ENCODE measurements around the gene COMMD1.
"Not testable (repeated sequence)": the region's sequence is repeated elsewhere in the genome, so short reads cannot be mapped to it uniquely, and the experiment has no call there.

Gene COMMD1

DNA sequence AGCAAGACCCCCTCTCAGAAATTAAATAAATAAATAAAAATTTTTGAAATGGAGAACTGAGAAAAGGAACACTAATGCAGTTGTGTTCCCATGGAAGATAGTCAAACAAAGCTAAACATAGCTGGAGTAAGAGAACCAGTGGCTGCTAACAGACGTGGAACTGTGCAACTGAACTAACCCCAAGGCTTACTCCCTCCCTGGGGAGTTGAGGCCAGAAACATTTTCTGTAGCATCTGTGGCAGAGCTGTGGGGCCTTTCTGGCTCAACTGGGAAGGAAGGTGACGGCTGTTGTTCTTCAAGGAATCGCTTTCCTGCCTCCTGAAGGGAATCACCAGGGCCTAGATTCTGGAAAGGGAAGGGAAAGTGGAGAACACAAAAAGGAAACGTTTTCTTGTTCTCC is 236.6 kb downstream of the COMMD1 start:
- no peak overlapping the region for H3K4me3 ChIP-seq (ENCODE audit: low read depth, low read length)
- no peak for TF ChIP-seq CTCF (IDR thresholded peaks at IDR 0.05; ENCODE audit: borderline replicate concordance, insufficient read depth, low read depth, low read length)

DNA sequence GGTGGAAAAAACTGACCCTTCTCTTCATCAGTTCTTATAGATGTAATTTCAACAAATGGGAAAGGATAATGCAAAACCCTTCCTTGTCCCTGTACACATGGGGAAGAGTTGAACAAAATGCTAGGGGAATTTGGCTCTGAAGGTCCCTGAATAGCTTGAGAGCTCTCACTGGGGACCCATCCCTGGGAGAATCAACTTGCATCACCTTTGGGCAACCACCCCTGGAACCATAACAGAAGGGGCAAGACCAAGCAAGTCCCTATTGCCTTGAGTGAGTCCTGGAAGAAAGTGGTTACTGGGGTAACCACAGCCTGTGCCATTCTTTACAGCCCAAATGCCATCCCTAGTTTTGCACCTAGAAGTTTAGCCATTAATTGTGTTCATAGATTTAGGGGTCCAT is 238.2 kb downstream of the COMMD1 start:
- TF ChIP-seq CTCF (IDR thresholded peaks at IDR 0.05; ENCODE audit: borderline replicate concordance, insufficient read depth, low read depth, low read length), result no peak
- H3K4me3 ChIP-seq (ENCODE audit: low read depth, low read length), result no peak overlapping the region

DNA sequence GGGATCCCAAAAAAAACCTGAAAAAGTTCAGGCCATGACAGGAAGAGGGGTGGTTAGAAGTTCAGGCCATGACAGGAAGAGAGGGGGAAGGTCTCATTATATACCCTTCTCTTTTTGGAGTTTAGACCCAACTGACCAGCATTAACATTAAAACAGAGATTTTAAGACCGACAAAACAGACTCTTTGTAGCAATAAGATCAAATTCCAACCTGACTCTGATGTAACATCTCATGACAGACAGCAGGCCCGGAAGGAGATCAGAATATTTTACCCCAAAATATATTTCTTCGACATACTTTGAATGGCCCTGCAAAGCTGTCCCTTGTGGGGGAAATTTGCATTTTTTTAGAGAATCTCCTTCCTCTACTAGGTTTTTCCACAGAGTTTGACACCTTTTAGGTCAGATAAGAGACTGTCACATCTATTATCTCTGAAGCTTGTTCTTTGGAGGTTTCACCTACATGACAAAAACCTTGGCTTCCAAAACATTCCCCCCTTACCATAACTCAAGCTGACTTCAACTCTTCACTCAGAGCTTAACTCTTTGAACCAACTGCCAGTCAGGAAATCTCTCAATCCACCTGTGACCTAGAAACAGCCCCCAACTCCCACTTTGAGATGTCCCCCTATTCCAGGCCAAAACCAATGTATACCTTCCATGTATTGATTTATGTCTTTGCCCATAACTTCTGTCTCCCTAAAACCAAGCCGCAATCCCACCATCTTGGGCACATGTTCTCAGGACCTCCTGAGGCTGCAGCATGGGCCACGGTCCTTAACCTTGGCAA is 239.4 kb downstream of the COMMD1 start:
- H3K4me3 ChIP-seq (ENCODE audit: low read depth, low read length), result no peak overlapping the region
- TF ChIP-seq CTCF (IDR thresholded peaks at IDR 0.05; ENCODE audit: borderline replicate concordance, insufficient read depth, low read depth, low read length), result no peak

DNA sequence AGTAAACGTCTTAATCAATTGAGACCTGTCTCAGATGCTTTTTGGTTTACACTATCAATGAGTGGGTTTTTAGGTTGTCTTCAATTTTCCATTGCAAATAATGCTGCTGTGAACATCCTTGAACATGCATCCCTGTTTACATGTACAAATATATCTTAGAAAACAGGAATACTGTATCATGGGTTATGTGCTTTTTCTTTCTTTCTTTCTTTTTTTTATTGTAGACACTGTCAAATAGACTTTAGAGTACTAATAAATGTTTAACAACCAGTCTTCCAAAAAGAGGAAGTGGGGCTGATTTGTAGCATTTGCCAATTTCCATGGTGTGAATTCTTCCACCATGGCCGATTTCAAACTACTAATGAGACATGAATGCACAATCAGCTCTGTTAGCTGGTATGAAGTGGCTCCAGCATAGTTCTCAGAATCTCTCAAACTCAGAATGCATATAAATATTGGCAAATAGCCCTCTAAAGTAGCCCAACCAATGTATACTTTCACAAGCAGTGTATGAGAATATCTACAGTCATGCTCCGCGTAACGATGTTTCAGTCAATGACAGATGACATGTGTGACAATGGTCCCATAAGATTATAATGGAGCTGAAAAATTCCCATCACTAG is 240.1 kb downstream of the COMMD1 start:
- no peak overlapping the region for H3K4me3 ChIP-seq (ENCODE audit: low read depth, low read length)
- no peak for TF ChIP-seq CTCF (IDR thresholded peaks at IDR 0.05; ENCODE audit: borderline replicate concordance, insufficient read depth, low read depth, low read length)

DNA sequence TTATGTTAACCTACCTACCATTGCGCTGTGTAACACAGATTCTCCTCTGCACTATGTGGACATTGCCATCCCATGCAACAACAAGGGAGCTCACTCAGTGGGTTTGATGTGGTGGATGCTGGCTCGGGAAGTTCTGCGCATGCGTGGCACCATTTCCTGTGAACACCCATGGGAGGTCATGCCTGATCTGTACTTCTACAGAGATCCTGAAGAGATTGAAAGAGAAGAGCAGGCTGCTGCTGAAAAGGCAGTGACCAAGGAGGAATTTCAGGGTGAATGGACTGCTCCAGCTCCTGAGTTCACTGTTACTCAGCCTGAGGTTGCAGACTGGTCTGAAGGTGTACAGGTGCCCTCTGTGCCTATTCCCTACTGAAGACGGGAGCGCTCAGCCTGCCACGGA is 241.3 kb downstream of the COMMD1 start:
- not testable (repeated sequence) for H3K4me3 ChIP-seq (ENCODE audit: low read depth, low read length)

DNA sequence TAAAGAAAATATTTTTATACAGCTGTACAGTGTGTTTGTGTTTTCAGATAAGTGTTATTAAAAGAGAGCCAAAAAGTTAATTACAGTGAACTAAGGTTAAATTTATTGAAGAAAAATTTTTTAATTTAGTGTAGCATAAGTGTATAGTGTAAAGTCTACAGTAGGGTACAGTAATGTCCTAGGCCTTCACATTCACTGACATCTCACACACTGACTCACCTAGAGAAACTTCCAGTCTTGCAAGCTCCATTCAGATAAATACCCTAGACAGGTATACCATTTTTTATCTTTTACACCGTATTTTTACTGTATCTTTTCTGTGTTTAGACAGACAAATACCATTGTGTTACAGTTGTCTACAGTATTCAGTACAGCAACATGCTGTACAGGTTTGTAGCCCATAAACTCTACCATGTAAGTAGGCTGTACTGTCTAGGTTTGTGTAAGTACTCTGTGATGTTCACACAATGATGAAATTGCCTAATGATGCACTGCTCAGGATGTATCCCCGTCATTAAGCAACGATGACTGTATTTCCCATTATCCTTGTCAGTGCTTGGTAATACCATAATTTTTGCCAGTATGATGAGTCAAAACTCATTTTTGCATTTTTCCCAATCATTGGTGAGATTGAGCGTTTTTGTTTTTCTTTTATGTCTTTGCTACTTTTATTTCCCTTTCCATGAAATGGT is 242.3 kb downstream of the COMMD1 start:
- no peak overlapping the region for H3K4me3 ChIP-seq (ENCODE audit: low read depth, low read length)
- no peak for TF ChIP-seq CTCF (IDR thresholded peaks at IDR 0.05; ENCODE audit: borderline replicate concordance, insufficient read depth, low read depth, low read length)

DNA sequence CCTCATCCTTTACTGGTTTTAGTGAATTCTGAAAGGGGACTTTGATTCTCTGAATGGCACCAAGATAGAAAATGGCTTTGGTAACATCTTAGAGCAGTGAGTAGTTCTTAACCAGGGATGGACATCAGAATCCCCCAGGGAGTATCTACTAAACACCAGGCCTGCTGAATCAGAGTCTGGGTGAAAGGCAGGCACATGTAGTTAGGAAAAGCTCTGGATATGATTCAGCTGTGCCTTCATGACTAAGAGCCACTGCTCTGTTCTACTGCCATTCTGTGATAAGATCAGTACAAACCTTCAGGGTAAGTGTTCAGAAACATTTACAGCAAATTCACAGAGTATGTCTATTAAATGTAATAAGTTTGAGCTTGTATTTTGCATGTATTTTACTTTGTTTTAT is 244.2 kb downstream of the COMMD1 start:
- no peak for TF ChIP-seq CTCF (IDR thresholded peaks at IDR 0.05; ENCODE audit: borderline replicate concordance, insufficient read depth, low read depth, low read length)
- H3K4me3 ChIP-seq (ENCODE audit: low read depth, low read length), result no peak overlapping the region

Data from GM12875 (cell line).